Mucosa of gallbladder (tissue), 1 donor: Measurements from ENCODE around the gene WDR45B. TPM values are rescaled to one million over a fixed set of nuclear protein-coding genes. Genes with fewer than 3 reads are reported as not detected.
A peak's percentile ranks its signal among the peaks of the same experiment; 100 is the strongest.

Source experiments
- DNase-seq: peaks from one replicate; pipeline ENCODE4 v3.0.0-alpha.2; 2020; ENCODE audit warnings: low spot score
- total RNA-seq: library from RNA; stranded (reverse); gene quantifications from one replicate; pipeline ENCODE4 v1.2.1, GENCODE V29; 2021
- donor health status: DM: no; HTN: no; CAD: no.

WDR45B gene
- total RNA-seq, 1 donor from 2014 or later: 86.6 TPM

- DNase-seq: no peak
These were observed 29.2 kb upstream of the WDR45B start for GRCh38 chr17:82677353-82677925.

- no peak for DNase-seq
These were observed 27.4 kb upstream of the WDR45B start for GRCh38 chr17:82675476-82676245.

- peak; percentile 76 for DNase-seq
These were observed 26.6 kb upstream of the WDR45B start for GRCh38 chr17:82674656-82675475.

GRCh38 chr17:82670661-82671450, 22.6 kb upstream of the WDR45B start:
- DNase-seq: no peak

- DNase-seq: peak; percentile 60
These were observed 20.4 kb upstream of the WDR45B start for GRCh38 chr17:82668631-82669099.

GRCh38 chr17:82668024-82668630, 19.9 kb upstream of the WDR45B start:
- DNase-seq: no peak

- DNase-seq: no peak
These were observed 19.4 kb upstream of the WDR45B start for GRCh38 chr17:82667668-82668000.

- DNase-seq: no peak
These were observed 18.9 kb upstream of the WDR45B start for GRCh38 chr17:82666931-82667667.

- no peak for DNase-seq
These were observed 17.6 kb upstream of the WDR45B start for GRCh38 chr17:82665891-82666290.

GRCh38 chr17:82665217-82665616, 17.0 kb upstream of the WDR45B start:
- DNase-seq: no peak

GRCh38 chr17:82664701-82665182, 16.5 kb upstream of the WDR45B start:
- no peak for DNase-seq

- no peak for DNase-seq
These were observed 16.0 kb upstream of the WDR45B start for GRCh38 chr17:82664276-82664575.

GRCh38 chr17:82663381-82664275, 15.4 kb upstream of the WDR45B start:
- no peak for DNase-seq

- no peak for DNase-seq
These were observed 14.5 kb upstream of the WDR45B start for GRCh38 chr17:82662711-82663261.

GRCh38 chr17:82661717-82662683, 13.8 kb upstream of the WDR45B start:
- no peak for DNase-seq

- no peak for DNase-seq
These were observed 11.6 kb upstream of the WDR45B start for GRCh38 chr17:82659886-82660285.

GRCh38 chr17:82658796-82659452, 10.7 kb upstream of the WDR45B start:
- no peak for DNase-seq

GRCh38 chr17:82658331-82658730, 10.1 kb upstream of the WDR45B start:
- DNase-seq: no peak
